HL-60 (cell line): ENCODE results near the gene MBLAC1.
"Not testable (repeated sequence)": the region's sequence is repeated elsewhere in the genome, so short reads cannot be mapped to it uniquely, and the experiment has no call there.

Source experiments
- DNase-seq, 2 experiments: peaks; one replicate each; pipeline ENCODE4 v3.0.0-alpha.2; 2010 to 2020; ENCODE audit warnings: low read depth in 1 of 2, low spot score in 1 of 2
- H3K27ac ChIP-seq: fragments of 250-450 bp; sonication (Bioruptor Pico); replicated peaks from 2 replicates; pipeline ENCODE4 v1.5.1; 2020; ENCODE audit warnings: mild to moderate bottlenecking, moderate library complexity
- H3K27me3 ChIP-seq: fragments of 250-450 bp; sonication (Bioruptor Pico); 2 replicates; pipeline ENCODE4 v1.5.1; 2021; ENCODE audit warnings: mild to moderate bottlenecking, moderate library complexity; ENCODE audit not compliant: insufficient read depth, poor library complexity, severe bottlenecking
- H3K4me3 ChIP-seq: replicated peaks from 2 replicates; pipeline ENCODE4 v1.5.1; 2011; ENCODE audit warnings: mild to moderate bottlenecking, control low read depth, low read length; ENCODE audit not compliant: insufficient read depth
- CTCF ChIP-seq: IDR thresholded peaks from one replicate; pipeline ENCODE4 v1.5.1; 2011; ENCODE audit warnings: low read length, control low read depth, inconsistent platforms; ENCODE audit not compliant: insufficient read depth
- GABPA ChIP-seq: IDR thresholded peaks from 2 replicates; pipeline ENCODE4 v1.6.1; 2012; ENCODE audit warnings: low read depth
- POLR2AphosphoS5 ChIP-seq: IDR thresholded peaks from 2 replicates; pipeline ENCODE4 v1.6.1; 2012; ENCODE audit warnings: low read depth
- REST ChIP-seq: IDR thresholded peaks from 2 replicates; pipeline ENCODE4 v1.6.1; 2012; ENCODE audit warnings: low read depth; ENCODE audit not compliant: insufficient replicate concordance
- SPI1 ChIP-seq: IDR thresholded peaks from 2 replicates; pipeline ENCODE4 v1.6.1; 2012; ENCODE audit warnings: low read depth, mild to moderate bottlenecking, borderline replicate concordance

Gene MBLAC1

DNA sequence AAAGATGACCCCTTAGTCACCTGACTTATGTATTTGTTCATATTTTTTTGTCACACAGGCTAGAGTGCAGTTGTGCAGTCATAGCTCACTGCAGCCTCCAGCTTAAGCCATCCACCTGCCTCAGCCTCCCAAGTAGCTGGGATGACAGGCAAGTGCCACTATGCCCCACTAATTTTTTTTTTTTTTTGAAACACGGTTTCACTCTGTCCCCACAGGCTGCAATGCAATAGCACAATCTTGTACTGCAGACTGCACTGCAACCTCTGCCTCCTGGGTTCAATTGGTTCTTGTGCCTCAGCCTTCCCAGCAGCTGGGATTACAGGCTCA, 1.8 kb downstream of the MBLAC1 start:
- H3K27me3 ChIP-seq: no peaks in the 10 kb centered on the region
- TF ChIP-seq REST (no peak), SPI1 (no peak), GABPA (no peak), CTCF (no peak), POLR2AphosphoS5 (no peak)
- no peak overlapping the region for H3K27ac ChIP-seq
- DNase-seq: no peak
- H3K4me3 ChIP-seq: no peak overlapping the region

DNA sequence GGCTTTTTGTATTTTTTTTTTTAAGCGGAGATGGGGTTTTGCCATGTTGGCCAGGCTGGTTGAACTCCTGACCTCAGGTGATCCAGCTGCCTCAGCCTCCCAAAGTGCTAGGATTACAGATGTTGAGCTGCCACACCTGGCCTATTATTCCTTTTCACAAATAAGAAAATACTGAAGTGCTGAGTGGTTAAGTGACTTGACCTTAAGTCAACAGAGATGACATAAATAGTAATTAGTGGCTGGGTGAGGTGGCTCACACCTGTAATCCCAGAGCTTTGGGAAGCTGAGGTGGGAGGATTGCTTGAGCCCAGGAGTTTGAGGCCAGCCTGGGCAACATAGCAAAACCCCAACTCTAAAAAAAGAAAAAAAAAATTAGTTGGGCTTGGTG, 3.4 kb downstream of the MBLAC1 start:
- H3K27me3 ChIP-seq, H3K27ac ChIP-seq, H3K4me3 ChIP-seq, DNase-seq: not testable (repeated sequence)

DNA sequence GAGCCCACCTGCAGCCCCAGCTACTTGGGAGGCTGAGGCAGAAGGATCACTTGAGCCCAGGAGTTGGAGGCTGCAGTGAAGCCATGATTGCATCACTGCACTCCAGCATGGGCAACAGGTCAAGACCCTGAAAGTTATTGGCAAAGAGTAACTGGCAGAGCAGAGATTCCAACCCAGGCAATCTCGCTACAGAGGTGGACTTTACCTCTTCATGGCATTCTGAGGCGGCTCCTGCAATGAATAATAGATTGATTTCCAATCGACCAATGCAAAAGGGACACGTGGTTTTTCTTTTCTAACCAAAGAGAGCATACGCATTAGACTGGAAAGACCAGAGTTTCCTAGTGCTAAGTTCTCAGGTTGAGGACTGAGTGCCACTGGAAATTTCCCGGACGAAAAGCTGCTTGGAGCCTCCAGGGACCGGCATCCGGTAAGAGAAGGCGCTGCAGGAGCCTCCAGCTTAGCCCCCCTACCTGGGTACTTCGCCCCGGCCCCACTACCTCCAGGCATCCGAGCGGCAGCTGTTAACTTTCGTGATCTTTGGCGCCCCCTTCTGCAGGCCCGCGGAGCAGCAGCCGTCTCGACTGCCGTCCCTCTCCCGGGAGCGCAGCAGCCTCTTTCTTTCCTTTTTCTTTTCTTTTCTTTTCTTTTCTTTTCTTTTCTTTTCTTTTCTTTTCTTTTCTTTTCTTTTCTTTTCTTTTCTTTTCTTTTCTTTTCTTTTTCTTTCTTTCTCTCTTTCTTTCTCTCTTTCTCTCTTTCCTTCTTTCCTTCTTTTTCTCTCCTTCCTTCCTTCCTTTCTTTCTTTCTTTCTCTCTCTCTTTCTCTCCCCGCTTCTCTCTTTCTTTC, 4.1 kb downstream of the MBLAC1 start:
- DNase-seq: peak in 1 of 2 experiments; percentile 76
- no peak for TF ChIP-seq REST
- peak; percentile 56 for TF ChIP-seq CTCF
- H3K27me3 ChIP-seq: no peaks in the 10 kb centered on the region
- H3K4me3 ChIP-seq: no peak overlapping the region
- no peak overlapping the region for H3K27ac ChIP-seq

DNA sequence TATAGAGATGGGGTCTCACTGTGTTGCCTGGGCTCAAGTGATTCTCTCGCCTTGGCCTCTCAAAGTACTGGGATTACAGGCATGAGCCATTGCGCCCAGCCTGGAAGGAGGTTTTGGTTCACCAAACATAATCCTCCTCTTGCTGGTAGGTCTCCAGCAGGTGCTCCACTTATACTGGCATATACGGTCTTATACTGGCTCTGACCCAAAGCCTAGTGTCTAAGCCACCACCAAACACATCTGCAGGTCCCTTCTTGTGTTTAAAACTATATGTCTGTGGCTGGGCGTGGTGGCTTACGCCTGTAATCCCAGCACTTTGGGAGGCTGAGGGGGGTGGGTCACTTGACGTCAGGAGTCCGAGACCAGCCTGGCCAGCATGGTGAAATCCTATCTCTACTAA, 5.4 kb downstream of the MBLAC1 start:
- no peak for TF ChIP-seq GABPA
- no peak for TF ChIP-seq CTCF
- TF ChIP-seq POLR2AphosphoS5: no peak
- TF ChIP-seq SPI1: no peak
- no peak for TF ChIP-seq REST
- no peak overlapping the region for H3K4me3 ChIP-seq
- no peak overlapping the region for H3K27ac ChIP-seq

More for the DNA sequence above, 5.4 kb downstream of the MBLAC1 start:
- no peaks in the 10 kb centered on the region for H3K27me3 ChIP-seq
- no peak for DNase-seq
